Tibial nerve (tissue), 4 donors: ENCODE measurements around the gene MACO1. TPM values are rescaled to one million over a fixed set of nuclear protein-coding genes. Genes with fewer than 3 reads are reported as not detected.

Experiments used
- DNase-seq, 2 donors: peaks; one replicate each; pipeline ENCODE4 v3.0.0-alpha.2; 2019; ENCODE audit warnings: low spot score in 2 of 2
- H3K27ac ChIP-seq, 4 donors: fragments of 200-600 bp; sonication (generic) in 3 of 4; one replicate each; pipeline ENCODE4 v1.5.1; 2017 to 2019; ENCODE audit warnings: mild to moderate bottlenecking in 1 of 4
- H3K27me3 ChIP-seq, 2 donors: fragments of 200-600 bp; sonication (generic) in 1 of 2; one replicate each; pipeline versions ENCODE4 v1.5.1 to v1.6.0; 2017 to 2019
- H3K36me3 ChIP-seq, 3 donors: fragments of 200-600 bp; sonication (generic); one replicate each; pipeline ENCODE4 v1.5.1; 2018 to 2019
- H3K4me1 ChIP-seq, 4 donors: fragments of 200-600 bp; sonication (generic) in 3 of 4; one replicate each; pipeline ENCODE4 v1.5.1; 2017 to 2019
- H3K4me3 ChIP-seq, 4 donors: fragments of 200-600 bp; sonication (generic) in 3 of 4; one replicate each; pipeline ENCODE4 v1.5.1; 2017 to 2019; ENCODE audit warnings: mild to moderate bottlenecking in 1 of 4, moderate library complexity in 1 of 4
- H3K9me3 ChIP-seq, 4 donors: fragments of 200-600 bp; sonication (generic) in 3 of 4; one replicate each; pipeline ENCODE4 v1.5.1; 2017 to 2019
- CTCF ChIP-seq, 5 experiments: fragments of 200-600 bp in 3 of 5; fragments of 450-650 bp in 2 of 5; sonication (generic) in 3 of 5; IDR thresholded peaks; one replicate each; pipeline ENCODE4 v1.5.1; 2016 to 2019; ENCODE audit warnings: antibody characterized with exemption in 5 of 5, mild to moderate bottlenecking in 3 of 5, moderate library complexity in 2 of 5
- EP300 ChIP-seq, 2 donors: sonication (generic); formaldehyde crosslinking; IDR thresholded peaks; one replicate each; pipeline ENCODE4 v1.6.1; 2017; ENCODE audit warnings: antibody characterized with exemption in 2 of 2, mild to moderate bottlenecking in 1 of 2
- POLR2A ChIP-seq, 2 donors: fragments of 450-650 bp; IDR thresholded peaks; one replicate each; pipeline ENCODE4 v1.6.1; 2017; ENCODE audit warnings: antibody characterized with exemption in 2 of 2, mild to moderate bottlenecking in 2 of 2, moderate library complexity in 2 of 2
- WGBS, 2 donors: methylation state at CpG; one replicate each; pipeline ENCODE4 v1.1.5; 2018; 5-methylcytosine and 5-hydroxymethylcytosine counted together
- total RNA-seq, 4 donors: library from RNA; depleted of rRNA; stranded (reverse); fragments of >200 nt; gene quantifications; one replicate each; pipeline ENCODE4 v1.1.0, GENCODE V29; 2016

Gene MACO1
- total RNA-seq, 4 donors from 2014 or later, result 8.8 to 16.2 (median 13.7) TPM

- no peak for TF ChIP-seq CTCF (IDR thresholded peaks at IDR 0.05)
- TF ChIP-seq EP300 (IDR thresholded peaks at IDR 0.05), result no peak
- no peak for TF ChIP-seq POLR2A (IDR thresholded peaks at IDR 0.05)
- no peak for DNase-seq
- WGBS, 2 donors, result 71 to 77% methylated on average over 5 of the region's 5 CpGs
- Histone ChIP-seq H3K9me3 (no peaks in the 10 kb centered on the region), H3K4me1 (peaks cover 0 to 4% (median 0%) of the 10 kb centered on the region in 4 donors), H3K27ac (no peak overlapping the region), H3K27me3 (no peaks in the 10 kb centered on the region), H3K36me3 (peaks cover 0 to 25% (median 0%) of the 10 kb centered on the region in 3 donors), H3K4me3 (no peak overlapping the region)
Observed at GRCh38 chr1:25481625-25482024, 50.9 kb downstream of the MACO1 start.

DNA sequence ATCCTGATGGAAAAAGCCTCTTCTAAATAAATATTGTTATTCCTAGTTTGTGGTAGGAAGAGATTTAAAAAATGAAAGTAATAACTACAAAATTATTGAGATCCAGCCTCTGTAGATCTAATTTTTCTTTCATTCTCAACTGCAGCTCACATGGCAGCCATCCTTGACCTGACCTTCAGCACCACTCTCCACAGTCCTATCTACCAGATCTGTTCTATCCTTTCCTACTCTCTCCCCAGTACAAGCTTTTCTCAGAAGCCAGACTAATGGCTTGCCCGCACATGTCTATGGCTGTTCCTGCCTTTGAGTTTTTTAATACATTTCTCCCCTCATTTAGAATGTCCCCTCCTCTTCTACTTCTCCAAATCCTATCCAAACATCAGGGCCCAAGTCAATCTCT, 51.5 kb downstream of the MACO1 start:
- no peak overlapping the region for H3K4me3 ChIP-seq
- TF ChIP-seq CTCF (IDR thresholded peaks at IDR 0.05) (no peak), EP300 (IDR thresholded peaks at IDR 0.05) (no peak), POLR2A (IDR thresholded peaks at IDR 0.05) (no peak)
- peaks cover 0 to 31% (median 0%) of the 10 kb centered on the region in 3 donors for H3K36me3 ChIP-seq
- H3K4me1 ChIP-seq, result peaks cover 0 to 4% (median 0%) of the 10 kb centered on the region in 4 donors
- 97 to 100% methylated on average over 1 of the region's 1 CpG for WGBS, 2 donors
- no peaks in the 10 kb centered on the region for H3K9me3 ChIP-seq
- no peaks in the 10 kb centered on the region for H3K27me3 ChIP-seq
- no peak for DNase-seq
- no peak overlapping the region for H3K27ac ChIP-seq

- TF ChIP-seq EP300 (IDR thresholded peaks at IDR 0.05) (no peak), POLR2A (IDR thresholded peaks at IDR 0.05) (no peak), CTCF (IDR thresholded peaks at IDR 0.05) (no peak)
- Histone ChIP-seq H3K4me3 (no peak overlapping the region), H3K9me3 (no peaks in the 10 kb centered on the region), H3K36me3 (peaks cover 0 to 42% (median 0%) of the 10 kb centered on the region in 3 donors), H3K27me3 (no peaks in the 10 kb centered on the region), H3K27ac (no peak overlapping the region), H3K4me1 (peaks cover 0 to 4% (median 0%) of the 10 kb centered on the region in 4 donors)
- DNase-seq, result no peak
- 74 to 75% methylated on average over 10 of the region's 10 CpGs for WGBS, 2 donors
Observed at GRCh38 chr1:25484096-25484495, 53.4 kb downstream of the MACO1 start.

DNA sequence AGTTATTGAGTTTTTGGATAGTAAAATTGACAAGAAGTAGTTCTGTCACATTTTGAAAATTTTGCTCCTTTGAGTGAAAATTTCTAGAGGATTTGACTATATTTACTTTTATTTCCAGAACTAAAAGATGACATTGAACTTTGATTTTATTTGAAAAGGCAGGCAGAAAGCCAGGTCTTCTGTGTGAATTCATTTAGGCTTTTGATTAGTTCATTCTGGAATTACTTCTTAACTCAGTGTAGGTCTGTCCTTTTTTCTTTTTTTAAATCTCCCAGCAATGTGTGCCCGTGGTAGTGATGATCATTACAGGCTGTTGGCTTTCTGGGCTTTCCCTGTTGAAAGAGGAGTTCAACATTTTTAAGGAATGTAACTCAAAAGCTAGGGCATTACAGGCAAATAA, 53.8 kb downstream of the MACO1 start:
- no peak for DNase-seq
- H3K4me1 ChIP-seq, result peaks cover 0 to 4% (median 0%) of the 10 kb centered on the region in 4 donors
- H3K27ac ChIP-seq, result no peak overlapping the region
- H3K9me3 ChIP-seq, result no peaks in the 10 kb centered on the region
- H3K27me3 ChIP-seq, result no peaks in the 10 kb centered on the region
- no peak overlapping the region for H3K4me3 ChIP-seq
- H3K36me3 ChIP-seq, result peaks cover 0 to 46% (median 0%) of the 10 kb centered on the region in 3 donors
- TF ChIP-seq EP300 (IDR thresholded peaks at IDR 0.05) (no peak), POLR2A (IDR thresholded peaks at IDR 0.05) (no peak), CTCF (IDR thresholded peaks at IDR 0.05) (no peak)
- 53 to 74% methylated on average over 1 of the region's 1 CpG for WGBS, 2 donors

DNA sequence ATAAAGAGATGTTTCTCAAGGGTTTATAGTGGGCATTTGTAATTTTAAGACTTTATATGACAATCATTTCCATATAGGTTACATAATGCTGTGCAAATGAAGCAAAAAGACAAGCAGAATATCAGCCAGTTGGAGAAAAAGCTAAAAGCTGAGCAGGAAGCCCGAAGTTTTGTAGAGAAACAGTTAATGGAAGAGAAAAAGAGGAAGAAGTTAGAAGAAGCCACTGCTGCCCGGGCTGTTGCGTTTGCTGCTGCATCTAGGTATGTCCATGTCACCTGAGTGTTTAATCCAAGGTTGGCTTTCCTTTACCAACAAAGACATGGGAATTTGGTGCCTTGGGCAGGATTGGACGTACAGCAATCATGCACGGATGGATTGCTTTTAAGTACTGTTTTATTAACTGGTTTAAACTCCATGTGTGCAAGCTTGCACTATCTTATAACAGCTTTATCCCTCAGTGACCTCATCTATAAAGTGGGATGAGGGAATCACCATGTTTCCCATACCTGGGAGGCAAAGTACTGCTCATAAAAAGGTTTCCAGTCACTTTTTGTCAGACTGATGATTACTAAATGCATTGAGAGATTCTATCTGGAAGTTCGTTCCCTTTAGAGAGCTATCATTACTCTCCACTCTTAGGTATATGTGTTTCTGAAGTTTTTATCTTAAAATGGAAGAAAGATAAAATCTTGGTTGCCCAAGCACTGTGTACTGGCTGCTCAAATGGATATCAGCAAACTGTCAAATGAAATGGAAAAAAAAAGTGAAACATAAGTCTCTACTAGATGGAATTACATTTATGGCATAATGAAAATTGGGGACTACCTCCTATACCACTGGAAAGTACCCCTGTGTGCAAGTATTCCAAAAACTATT, 55.1 kb downstream of the MACO1 start:
- peaks cover 0 to 4% (median 0%) of the 10 kb centered on the region in 4 donors for H3K4me1 ChIP-seq
- no peak overlapping the region for H3K4me3 ChIP-seq
- no peak overlapping the region for H3K27ac ChIP-seq
- H3K9me3 ChIP-seq, result no peaks in the 10 kb centered on the region
- H3K36me3 ChIP-seq, result peaks cover 0 to 55% (median 0%) of the 10 kb centered on the region in 3 donors
- H3K27me3 ChIP-seq, result no peaks in the 10 kb centered on the region
- 72 to 75% methylated on average over 6 of the region's 6 CpGs for WGBS, 2 donors
- no peak for DNase-seq
- TF ChIP-seq CTCF (IDR thresholded peaks at IDR 0.05), result no peak
- no peak for TF ChIP-seq EP300 (IDR thresholded peaks at IDR 0.05)
- no peak for TF ChIP-seq POLR2A (IDR thresholded peaks at IDR 0.05)
